H1 (cell line): Measurements from ENCODE around the gene GPX5. TPM values are rescaled to one million over a fixed set of nuclear protein-coding genes. Genes with fewer than 3 reads are reported as not detected.

ENCODE experiments used
- BRCA1 ChIP-seq: IDR thresholded peaks from 2 replicates; pipeline ENCODE4 v1.6.1; 2012; ENCODE audit warnings: low read depth, low read length, improper control_type of control experiment
- CBX8 ChIP-seq: fragments of 300-800, 300-1000 bp; sonication (generic); IDR thresholded peaks from 2 replicates; pipeline ENCODE4 v1.7.1; 2016; ENCODE audit warnings: low read depth, low read length, borderline replicate concordance
- EZH2 ChIP-seq: fragments of 200-600 bp; sonication (generic); IDR thresholded peaks from 2 replicates; pipeline ENCODE4 v1.7.1; 2012; ENCODE audit warnings: low read depth, mild to moderate bottlenecking, moderate library complexity, low read length, inconsistent platforms; ENCODE audit not compliant: severe bottlenecking
- GABPA ChIP-seq: IDR thresholded peaks from 2 replicates; pipeline ENCODE4 v1.6.1; 2011; ENCODE audit warnings: mild to moderate bottlenecking, low read length, moderate library complexity, borderline replicate concordance; ENCODE audit not compliant: insufficient read depth
- KDM1A ChIP-seq: fragments of 200-600, 300-600 bp; sonication (generic); IDR thresholded peaks from 2 replicates; pipeline ENCODE4 v1.7.1; 2016; ENCODE audit warnings: mild to moderate bottlenecking, low read length, borderline replicate concordance
- SRF ChIP-seq: IDR thresholded peaks from 2 replicates; pipeline ENCODE4 v1.6.1; 2011; ENCODE audit warnings: mild to moderate bottlenecking, low read depth, low read length, moderate library complexity
- TAF1 ChIP-seq: IDR thresholded peaks from 2 replicates; pipeline ENCODE4 v1.6.1; 2011; ENCODE audit warnings: mild to moderate bottlenecking, low read depth, low read length
- TEAD4 ChIP-seq: IDR thresholded peaks from 2 replicates; pipeline ENCODE4 v1.6.1; 2012; ENCODE audit warnings: low read depth, low read length, inconsistent platforms, mixed read lengths
- polyA plus RNA-seq, 7 experiments: library from polyadenylated mRNA; depleted of rRNA in 3 of 7; stranded (reverse) in 5 of 7; unstranded in 2 of 7; fragments of >200 nt in 5 of 7; fragments of 200-250 nt in 2 of 7; gene quantifications; 1 replicate in 5 of 7; 2 replicates in 1 of 7; 4 replicates in 1 of 7; pipeline versions ENCODE4 v1.2.1 to v1.2.3, GENCODE V29; 2011 to 2013; ENCODE audit warnings: missing spikeins in 2 of 7, mixed read lengths in 2 of 7
- total RNA-seq: library from RNA; stranded (reverse); fragmentation: NEBNext Ultra II Directional; extraction: Animal tissue kit (Norgen Biotek cat#: 25700); gene quantifications from 2 replicates; pipeline ENCODE4 v1.2.1, GENCODE V29; 2021
- TF ChIP-seq, protein P1 (sequence below): IDR thresholded peaks from 2 replicates; pipeline ENCODE4 v1.6.1; 2012; ENCODE audit warnings: inconsistent platforms

Gene GPX5
- total and polyA plus RNA-seq, 2 of the 8 experiments (the other 6 are each of a cell fraction or from before 2014, with no cell fraction given) = 0.08 TPM; not detected in 1

DNA sequence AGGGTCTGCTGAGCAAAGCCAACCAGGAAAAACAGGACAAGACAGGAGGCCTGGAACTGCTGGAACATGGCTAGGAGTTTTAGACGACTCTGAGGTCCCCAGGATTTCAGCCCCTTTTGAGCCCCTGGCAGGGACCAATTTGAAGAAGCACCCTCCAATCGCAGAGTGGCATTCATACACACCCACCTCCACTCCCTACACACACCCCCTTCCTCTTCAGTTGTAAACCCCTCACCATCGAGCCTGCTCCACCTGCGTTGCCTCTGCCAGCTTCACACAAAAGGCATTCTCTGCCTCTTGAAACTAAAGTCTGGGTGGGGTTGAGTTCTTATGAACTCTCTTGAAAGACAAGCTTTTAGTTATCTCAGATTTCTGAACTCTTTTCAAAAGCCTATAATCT, 10.0 kb upstream of the GPX5 start, which contains the start of gene GPX6 (continued):
- TF ChIP-seq CBX8 (no peak), TEAD4 (no peak), SRF (no peak), BRCA1 (no peak), EZH2 (no peak), KDM1A (no peak), TAF1 (no peak), GABPA (no peak)
- TF ChIP-seq, protein P1, sequence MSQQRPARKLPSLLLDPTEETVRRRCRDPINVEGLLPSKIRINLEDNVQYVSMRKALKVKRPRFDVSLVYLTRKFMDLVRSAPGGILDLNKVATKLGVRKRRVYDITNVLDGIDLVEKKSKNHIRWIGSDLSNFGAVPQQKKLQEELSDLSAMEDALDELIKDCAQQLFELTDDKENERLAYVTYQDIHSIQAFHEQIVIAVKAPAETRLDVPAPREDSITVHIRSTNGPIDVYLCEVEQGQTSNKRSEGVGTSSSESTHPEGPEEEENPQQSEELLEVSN = no peak
